Vagina (tissue), 2 donors: ENCODE measurements around the gene BGLAP. TPM values are rescaled to one million over a fixed set of nuclear protein-coding genes. Genes with fewer than 3 reads are reported as not detected.

Source experiments
- DNase-seq, 2 donors: peaks; one replicate each; pipeline ENCODE4 v3.0.0-alpha.2; 2017; ENCODE audit errors: extremely low spot score in 2 of 2
- H3K27ac ChIP-seq: fragments of 200-600 bp; sonication (generic); one replicate; pipeline ENCODE4 v1.5.1; 2019
- H3K27me3 ChIP-seq: fragments of 200-600 bp; sonication (generic); one replicate; pipeline ENCODE4 v1.5.1; 2019
- H3K36me3 ChIP-seq, 2 donors: fragments of 200-600 bp; sonication (generic); one replicate each; pipeline ENCODE4 v1.5.1; 2017 to 2019
- H3K4me1 ChIP-seq: fragments of 200-600 bp; sonication (generic); one replicate; pipeline ENCODE4 v1.5.1; 2019
- H3K4me3 ChIP-seq, 2 donors: fragments of 200-600 bp; sonication (generic); 1 replicate in 1 of 2; 2 replicates in 1 of 2; pipeline ENCODE4 v1.5.1; 2016 to 2019
- H3K9me3 ChIP-seq: fragments of 200-600 bp; sonication (generic); one replicate; pipeline ENCODE4 v1.5.1; 2019
- CTCF ChIP-seq, 3 experiments: fragments of 450-650 bp in 2 of 3; fragments of 200-600 bp in 1 of 3; sonication (generic) in 1 of 3; IDR thresholded peaks; one replicate each; pipeline ENCODE4 v1.5.1; 2017 to 2019; ENCODE audit warnings: antibody characterized with exemption in 3 of 3, mild to moderate bottlenecking in 2 of 3, moderate library complexity in 2 of 3
- POLR2A ChIP-seq, 2 donors: fragments of 450-650 bp; IDR thresholded peaks; one replicate each; pipeline ENCODE4 v1.6.1; 2017; ENCODE audit warnings: antibody characterized with exemption in 2 of 2, mild to moderate bottlenecking in 2 of 2, moderate library complexity in 2 of 2
- POLR2AphosphoS5 ChIP-seq, 2 donors: sonication (generic); formaldehyde crosslinking; IDR thresholded peaks; one replicate each; pipeline ENCODE4 v1.9.0; 2017; ENCODE audit warnings: antibody characterized with exemption in 2 of 2, mild to moderate bottlenecking in 2 of 2, low read depth in 1 of 2; ENCODE audit not compliant: insufficient read depth in 1 of 2
- intact Hi-C: fragments of 100-400 bp; cut with DNase I; formaldehyde crosslinking; loops from one replicate; pipeline ENCODE4 v1.15.1; 2023
- total RNA-seq: library from RNA; depleted of rRNA; stranded (reverse); fragments of >200 nt; gene quantifications from one replicate; pipeline ENCODE4 v1.2.3, GENCODE V29; 2016

The BGLAP gene
- total RNA-seq, 1 donor from 2014 or later = not detected

GRCh38 chr1:156196445-156196844 lies 45.5 kb upstream of the BGLAP start:
- H3K27ac ChIP-seq = no peak overlapping the region
- H3K4me1 ChIP-seq = peaks cover 43% of the 10 kb centered on the region
- DNase-seq = no peak
- no peak for TF ChIP-seq POLR2AphosphoS5 (IDR thresholded peaks at IDR 0.05; ENCODE audit: insufficient read depth in 1 of 2, low read depth in 1 of 2)
- no peak overlapping the region for H3K4me3 ChIP-seq
- H3K27me3 ChIP-seq = no peaks in the 10 kb centered on the region
- no peaks in the 10 kb centered on the region for H3K9me3 ChIP-seq
- intact Hi-C loops = no loop called here
- peaks cover 0 to 24% of the 10 kb centered on the region in 2 donors for H3K36me3 ChIP-seq

GRCh38 chr1:156198831-156199349 lies 43.1 kb upstream of the BGLAP start:
- intact Hi-C loops = no loop called here
- no peak for DNase-seq
- Histone ChIP-seq H3K4me3 (no peak overlapping the region), H3K4me1 (peaks cover 35% of the 10 kb centered on the region), H3K27ac (no peak overlapping the region), H3K36me3 (peaks cover 0 to 24% of the 10 kb centered on the region in 2 donors), H3K27me3 (no peaks in the 10 kb centered on the region), H3K9me3 (no peaks in the 10 kb centered on the region)
- no peak for TF ChIP-seq CTCF (IDR thresholded peaks at IDR 0.05)
- TF ChIP-seq POLR2AphosphoS5 (IDR thresholded peaks at IDR 0.05; ENCODE audit: insufficient read depth in 1 of 2, low read depth in 1 of 2) = no peak
- no peak for TF ChIP-seq POLR2A (IDR thresholded peaks at IDR 0.05)

- Histone ChIP-seq H3K27ac (no peak overlapping the region), H3K4me1 (peaks cover 25% of the 10 kb centered on the region), H3K9me3 (no peaks in the 10 kb centered on the region), H3K4me3 (no peak overlapping the region), H3K27me3 (no peaks in the 10 kb centered on the region), H3K36me3 (peaks cover 0 to 24% of the 10 kb centered on the region in 2 donors)
- DNase-seq = no peak
- TF ChIP-seq POLR2AphosphoS5 (IDR thresholded peaks at IDR 0.05; ENCODE audit: insufficient read depth in 1 of 2, low read depth in 1 of 2) (no peak), POLR2A (IDR thresholded peaks at IDR 0.05) (no peak), CTCF (IDR thresholded peaks at IDR 0.05) (no peak)
- intact Hi-C loops = no loop called here
Measured at GRCh38 chr1:156200044-156200443, 41.9 kb upstream of the BGLAP start.

- DNase-seq = no peak
- intact Hi-C loops = no loop called here
Measured at GRCh38 chr1:156203331-156203730, 38.7 kb upstream of the BGLAP start.

GRCh38 chr1:156204686-156205085 lies 37.3 kb upstream of the BGLAP start:
- H3K36me3 ChIP-seq = peaks cover 0 to 29% of the 10 kb centered on the region in 2 donors
- TF ChIP-seq POLR2A (IDR thresholded peaks at IDR 0.05) = no peak
- no peak for TF ChIP-seq CTCF (IDR thresholded peaks at IDR 0.05)
- no peak overlapping the region for H3K27ac ChIP-seq

More at GRCh38 chr1:156203331-156203730, 38.7 kb upstream of the BGLAP start:
- peaks cover 0 to 26% of the 10 kb centered on the region in 2 donors for H3K36me3 ChIP-seq
- H3K27me3 ChIP-seq = no peaks in the 10 kb centered on the region
- no peak overlapping the region for H3K27ac ChIP-seq
- H3K9me3 ChIP-seq = no peaks in the 10 kb centered on the region
- peaks cover 2% of the 10 kb centered on the region for H3K4me1 ChIP-seq
- H3K4me3 ChIP-seq = no peak overlapping the region
- TF ChIP-seq CTCF (IDR thresholded peaks at IDR 0.05) = no peak
- no peak for TF ChIP-seq POLR2AphosphoS5 (IDR thresholded peaks at IDR 0.05; ENCODE audit: insufficient read depth in 1 of 2, low read depth in 1 of 2)

More at GRCh38 chr1:156204686-156205085, 37.3 kb upstream of the BGLAP start:
- intact Hi-C loops = no loop called here
- Histone ChIP-seq H3K4me1 (no peaks in the 10 kb centered on the region), H3K4me3 (no peak overlapping the region), H3K27me3 (no peaks in the 10 kb centered on the region), H3K9me3 (no peaks in the 10 kb centered on the region)
- DNase-seq = no peak
